ENCODE results near the gene LMOD3.

DNA sequence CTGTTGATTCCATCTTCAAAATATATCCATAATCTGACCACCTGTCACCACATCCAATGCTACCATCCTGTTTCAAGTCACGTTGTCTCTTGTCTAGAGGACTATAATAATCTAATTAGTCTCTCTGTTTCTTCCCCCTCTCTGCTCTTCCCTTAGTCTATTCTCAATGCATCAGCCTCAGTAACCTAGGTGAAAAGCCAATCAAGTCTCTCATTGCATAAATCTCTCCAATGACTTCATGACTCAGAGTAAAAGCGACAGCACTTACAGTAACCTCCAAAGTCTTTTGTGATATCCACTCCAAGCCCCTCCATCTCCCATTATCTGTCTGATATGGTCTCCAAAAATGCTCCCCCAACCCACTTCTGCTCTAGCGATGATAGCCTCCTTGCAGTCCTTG is 49.5 kb downstream of the LMOD3 start:
- TF ChIP-seq EZH2 (IDR thresholded peaks at IDR 0.05; ENCODE audit: borderline replicate concordance, low read depth, low read length) (no peak), ELF4 (CRISPR knock-in tag; IDR thresholded peaks at IDR 0.05) (no peak), XRCC5 (IDR thresholded peaks at IDR 0.05; ENCODE audit: low read depth, low read length) (no peak), MAZ (CRISPR knock-in tag; conservative IDR thresholded peaks at IDR 0.05 in 1 of 2, IDR thresholded peaks at IDR 0.05 in 1 of 2) (no peak), ZBTB17 (CRISPR knock-in tag; IDR thresholded peaks at IDR 0.05) (no peak), SMARCA5 (IDR thresholded peaks at IDR 0.05) (no peak), HNRNPLL (IDR thresholded peaks at IDR 0.05; ENCODE audit: low read depth, low read length, poor library complexity, severe bottlenecking) (no peak), CHD1 (IDR thresholded peaks at IDR 0.05; ENCODE audit: low read length) (no peak)
- TF ChIP-seq, protein P1, sequence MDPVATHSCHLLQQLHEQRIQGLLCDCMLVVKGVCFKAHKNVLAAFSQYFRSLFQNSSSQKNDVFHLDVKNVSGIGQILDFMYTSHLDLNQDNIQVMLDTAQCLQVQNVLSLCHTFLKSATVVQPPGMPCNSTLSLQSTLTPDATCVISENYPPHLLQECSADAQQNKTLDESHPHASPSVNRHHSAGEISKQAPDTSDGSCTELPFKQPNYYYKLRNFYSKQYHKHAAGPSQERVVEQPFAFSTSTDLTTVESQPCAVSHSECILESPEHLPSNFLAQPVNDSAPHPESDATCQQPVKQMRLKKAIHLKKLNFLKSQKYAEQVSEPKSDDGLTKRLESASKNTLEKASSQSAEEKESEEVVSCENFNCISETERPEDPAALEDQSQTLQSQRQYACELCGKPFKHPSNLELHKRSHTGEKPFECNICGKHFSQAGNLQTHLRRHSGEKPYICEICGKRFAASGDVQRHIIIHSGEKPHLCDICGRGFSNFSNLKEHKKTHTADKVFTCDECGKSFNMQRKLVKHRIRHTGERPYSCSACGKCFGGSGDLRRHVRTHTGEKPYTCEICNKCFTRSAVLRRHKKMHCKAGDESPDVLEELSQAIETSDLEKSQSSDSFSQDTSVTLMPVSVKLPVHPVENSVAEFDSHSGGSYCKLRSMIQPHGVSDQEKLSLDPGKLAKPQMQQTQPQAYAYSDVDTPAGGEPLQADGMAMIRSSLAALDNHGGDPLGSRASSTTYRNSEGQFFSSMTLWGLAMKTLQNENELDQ (CRISPR knock-in tag; IDR thresholded peaks at IDR 0.05; ENCODE audit: borderline replicate concordance) = no peak
- TF ChIP-seq, protein P2, sequence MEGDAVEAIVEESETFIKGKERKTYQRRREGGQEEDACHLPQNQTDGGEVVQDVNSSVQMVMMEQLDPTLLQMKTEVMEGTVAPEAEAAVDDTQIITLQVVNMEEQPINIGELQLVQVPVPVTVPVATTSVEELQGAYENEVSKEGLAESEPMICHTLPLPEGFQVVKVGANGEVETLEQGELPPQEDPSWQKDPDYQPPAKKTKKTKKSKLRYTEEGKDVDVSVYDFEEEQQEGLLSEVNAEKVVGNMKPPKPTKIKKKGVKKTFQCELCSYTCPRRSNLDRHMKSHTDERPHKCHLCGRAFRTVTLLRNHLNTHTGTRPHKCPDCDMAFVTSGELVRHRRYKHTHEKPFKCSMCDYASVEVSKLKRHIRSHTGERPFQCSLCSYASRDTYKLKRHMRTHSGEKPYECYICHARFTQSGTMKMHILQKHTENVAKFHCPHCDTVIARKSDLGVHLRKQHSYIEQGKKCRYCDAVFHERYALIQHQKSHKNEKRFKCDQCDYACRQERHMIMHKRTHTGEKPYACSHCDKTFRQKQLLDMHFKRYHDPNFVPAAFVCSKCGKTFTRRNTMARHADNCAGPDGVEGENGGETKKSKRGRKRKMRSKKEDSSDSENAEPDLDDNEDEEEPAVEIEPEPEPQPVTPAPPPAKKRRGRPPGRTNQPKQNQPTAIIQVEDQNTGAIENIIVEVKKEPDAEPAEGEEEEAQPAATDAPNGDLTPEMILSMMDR (IDR thresholded peaks at IDR 0.05 in 2 of 3, conservative IDR thresholded peaks at IDR 0.05 in 1 of 3; ENCODE audit: insufficient read depth in 2 of 3, low read depth in 1 of 3, low read length in 3 of 3) = no peak
- TF ChIP-seq, protein P3, sequence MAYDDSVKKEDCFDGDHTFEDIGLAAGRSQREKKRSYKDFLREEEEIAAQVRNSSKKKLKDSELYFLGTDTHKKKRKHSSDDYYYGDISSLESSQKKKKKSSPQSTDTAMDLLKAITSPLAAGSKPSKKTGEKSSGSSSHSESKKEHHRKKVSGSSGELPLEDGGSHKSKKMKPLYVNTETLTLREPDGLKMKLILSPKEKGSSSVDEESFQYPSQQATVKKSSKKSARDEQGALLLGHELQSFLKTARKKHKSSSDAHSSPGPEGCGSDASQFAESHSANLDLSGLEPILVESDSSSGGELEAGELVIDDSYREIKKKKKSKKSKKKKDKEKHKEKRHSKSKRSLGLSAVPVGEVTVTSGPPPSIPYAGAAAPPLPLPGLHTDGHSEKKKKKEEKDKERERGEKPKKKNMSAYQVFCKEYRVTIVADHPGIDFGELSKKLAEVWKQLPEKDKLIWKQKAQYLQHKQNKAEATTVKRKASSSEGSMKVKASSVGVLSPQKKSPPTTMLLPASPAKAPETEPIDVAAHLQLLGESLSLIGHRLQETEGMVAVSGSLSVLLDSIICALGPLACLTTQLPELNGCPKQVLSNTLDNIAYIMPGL (CRISPR knock-in tag; IDR thresholded peaks at IDR 0.05) = no peak

All from K562 (cell line).